Chondrocyte (in vitro differentiated cells): Measurements from ENCODE around the gene MYO1D. TPM values are rescaled to one million over a fixed set of nuclear protein-coding genes. Genes with fewer than 3 reads are reported as not detected.

Experiments
- DNase-seq: peaks from one replicate; pipeline ENCODE4 v3.0.0; 2021; ENCODE audit warnings: mixed read lengths, low spot score
- H3K27ac Mint-ChIP-seq: one replicate; pipeline ENCODE4 v1.8.0; 2021; ENCODE audit warnings: mild to moderate bottlenecking, moderate library complexity, mixed read lengths; ENCODE audit not compliant: unreplicated experiment
- H3K27me3 Mint-ChIP-seq: 2 replicates; pipeline ENCODE4 v1.8.0; 2021; ENCODE audit warnings: low read depth, mixed read lengths
- H3K36me3 Mint-ChIP-seq: 2 replicates; pipeline ENCODE4 v1.8.0; 2021; ENCODE audit warnings: low read depth, mixed read lengths
- H3K4me1 Mint-ChIP-seq: 2 replicates; pipeline ENCODE4 v1.8.0; 2021; ENCODE audit warnings: low read depth, mild to moderate bottlenecking, mixed read lengths
- H3K4me3 Mint-ChIP-seq: one replicate; pipeline ENCODE4 v1.8.0; 2021; ENCODE audit warnings: mild to moderate bottlenecking, moderate library complexity, mixed read lengths; ENCODE audit not compliant: unreplicated experiment
- H3K9me3 Mint-ChIP-seq: 2 replicates; pipeline ENCODE4 v1.8.0; 2021; ENCODE audit warnings: low read depth, mixed read lengths
- CTCF ChIP-seq: fragments of 200-600 bp; sonication (generic); IDR thresholded peaks from 2 replicates; pipeline ENCODE4 v1.5.0; 2021; ENCODE audit warnings: antibody characterized with exemption, mild to moderate bottlenecking, moderate library complexity
- total RNA-seq: library from RNA; stranded (reverse); gene quantifications from 3 replicates; pipeline ENCODE4 v1.2.1, GENCODE V29; 2021

MYO1D gene
- total RNA-seq, 1 donor from 2014 or later: 107 TPM

GRCh38 chr17:32904891-32905290 lies 28.0 kb upstream of the MYO1D start:
- Mint-ChIP-seq H3K36me3 (no peaks in the 10 kb centered on the region), H3K9me3 (peaks cover 3% of the 10 kb centered on the region)

GRCh38 chr17:32903774-32904673 lies 27.1 kb upstream of the MYO1D start:
- no peak for TF ChIP-seq CTCF
- H3K4me3 Mint-ChIP-seq: no peak overlapping the region
- no peaks in the 10 kb centered on the region for H3K36me3 Mint-ChIP-seq
- DNase-seq: no peak
- no peaks in the 10 kb centered on the region for H3K4me1 Mint-ChIP-seq
- peaks cover 3% of the 10 kb centered on the region for H3K9me3 Mint-ChIP-seq
- peaks cover 15% of the 10 kb centered on the region for H3K27me3 Mint-ChIP-seq
- no peak overlapping the region for H3K27ac Mint-ChIP-seq

More at GRCh38 chr17:32904891-32905290, 28.0 kb upstream of the MYO1D start:
- DNase-seq: no peak
- no peak for TF ChIP-seq CTCF
- Mint-ChIP-seq H3K4me1 (peaks cover 3% of the 10 kb centered on the region), H3K4me3 (no peak overlapping the region), H3K27ac (no peak overlapping the region), H3K27me3 (peaks cover 15% of the 10 kb centered on the region)

- H3K27me3 Mint-ChIP-seq: peaks cover 19% of the 10 kb centered on the region
- H3K36me3 Mint-ChIP-seq: no peaks in the 10 kb centered on the region
- no peak overlapping the region for H3K4me3 Mint-ChIP-seq
- peaks cover 5% of the 10 kb centered on the region for H3K4me1 Mint-ChIP-seq
- no peak overlapping the region for H3K27ac Mint-ChIP-seq
- DNase-seq: no peak
- peaks cover 3% of the 10 kb centered on the region for H3K9me3 Mint-ChIP-seq
- no peak for TF ChIP-seq CTCF
Observed at GRCh38 chr17:32901743-32902142, 24.8 kb upstream of the MYO1D start.

- Mint-ChIP-seq H3K27ac (no peak overlapping the region), H3K27me3 (peaks cover 10% of the 10 kb centered on the region), H3K4me1 (peaks cover 5% of the 10 kb centered on the region), H3K36me3 (no peaks in the 10 kb centered on the region), H3K4me3 (no peak overlapping the region), H3K9me3 (peaks cover 3% of the 10 kb centered on the region)
- no peak for TF ChIP-seq CTCF
- DNase-seq: no peak
Observed at GRCh38 chr17:32899236-32900013, 22.5 kb upstream of the MYO1D start.

GRCh38 chr17:32896647-32897258 lies 19.8 kb upstream of the MYO1D start:
- H3K36me3 Mint-ChIP-seq: no peaks in the 10 kb centered on the region
- H3K4me3 Mint-ChIP-seq: no peak overlapping the region
- no peak overlapping the region for H3K27ac Mint-ChIP-seq
- no peak for DNase-seq
- H3K4me1 Mint-ChIP-seq: peaks cover 5% of the 10 kb centered on the region
- peaks cover 7% of the 10 kb centered on the region for H3K27me3 Mint-ChIP-seq
- no peaks in the 10 kb centered on the region for H3K9me3 Mint-ChIP-seq
- no peak for TF ChIP-seq CTCF
